ENCODE results near the gene CFAP53.

The CFAP53 gene

DNA sequence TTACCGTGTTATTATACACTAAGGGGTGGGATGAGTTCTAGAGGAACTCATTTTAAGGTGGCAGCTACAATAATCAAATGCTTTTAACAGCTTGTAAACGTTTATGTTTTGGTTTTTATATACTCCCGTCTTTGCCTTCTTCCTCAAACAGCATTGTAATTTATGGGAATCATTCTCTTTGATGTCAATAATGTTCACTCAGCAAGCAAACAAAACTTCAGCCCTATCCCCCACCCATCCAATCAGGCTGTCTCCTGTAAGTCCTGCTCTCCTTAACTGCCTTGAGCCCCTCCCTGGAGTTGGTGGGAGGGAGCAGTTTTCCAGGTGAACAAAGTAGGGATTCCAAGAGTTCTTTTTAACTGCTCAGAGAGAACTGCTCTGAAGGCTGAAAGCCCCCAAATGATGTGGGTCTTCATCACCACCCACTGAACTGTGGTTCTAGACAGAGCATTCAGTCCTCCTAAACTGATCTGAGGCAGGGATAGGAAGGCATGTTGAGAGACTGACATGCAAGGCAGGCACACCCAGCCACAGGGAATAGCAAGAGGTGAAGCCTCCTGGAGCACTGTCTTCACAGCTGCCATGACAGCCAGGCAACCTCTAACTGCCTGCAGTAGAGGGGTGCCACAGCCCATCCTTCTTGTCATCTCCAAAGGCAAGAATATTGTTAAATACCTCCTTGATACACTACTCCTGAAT lies 88.9 kb downstream of the CFAP53 start:
- Histone ChIP-seq H3K4me1 (ENCODE audit: control extremely low read depth in 1 of 4, control insufficient read depth in 4 of 4, insufficient read depth in 4 of 4, low read length in 3 of 4) (no peaks in the 10 kb centered on the region), H3K9me3 (ENCODE audit: control extremely low read depth in 1 of 5, control insufficient read depth in 4 of 5, insufficient read depth in 2 of 5, low read depth in 1 of 5, low read length in 4 of 5) (peaks cover 0 to 2% (median 0%) of the 10 kb centered on the region in 5 experiments), H3K27ac (ENCODE audit: insufficient read depth in 1 of 2, low read depth in 1 of 2, low read length in 2 of 2, poor library complexity in 1 of 2, severe bottlenecking in 2 of 2) (no peak overlapping the region), H3K27me3 (replicated peaks in 2 of 5; ENCODE audit: control insufficient read depth in 4 of 5, insufficient read depth in 5 of 5, low read length in 4 of 5) (peaks cover 2 to 31% (median 10%) of the 10 kb centered on the region in 5 experiments), H3K4me3 (ENCODE audit: control insufficient read depth in 1 of 7, extremely low read depth in 1 of 7, insufficient read depth in 4 of 7, low read depth in 2 of 7, low read length in 6 of 7) (no peak overlapping the region), H3K36me3 (ENCODE audit: control insufficient read depth in 4 of 4, insufficient read depth in 4 of 4, low read length in 3 of 4) (no peaks in the 10 kb centered on the region)
- ChIA-PET CTCF (interaction anchor here (1.2 kb wide), 1 partner anchor 41 kb away, joined by 4 read pairs; no protein-coding TSS in a partner anchor), POLR2A (interaction anchor here (0.7 kb wide), 1 partner anchor 394 kb away, joined by 3 read pairs; no protein-coding TSS in a partner anchor)
- no peak for DNase-seq
- no CpG with 5 or more reads among the region's 3 CpGs for WGBS (ENCODE audit: insufficient coverage)

Measured in common myeloid progenitor, CD34-positive (primary cell).